Measurements from ENCODE around the gene NDUFA11.

Gene NDUFA11

DNA sequence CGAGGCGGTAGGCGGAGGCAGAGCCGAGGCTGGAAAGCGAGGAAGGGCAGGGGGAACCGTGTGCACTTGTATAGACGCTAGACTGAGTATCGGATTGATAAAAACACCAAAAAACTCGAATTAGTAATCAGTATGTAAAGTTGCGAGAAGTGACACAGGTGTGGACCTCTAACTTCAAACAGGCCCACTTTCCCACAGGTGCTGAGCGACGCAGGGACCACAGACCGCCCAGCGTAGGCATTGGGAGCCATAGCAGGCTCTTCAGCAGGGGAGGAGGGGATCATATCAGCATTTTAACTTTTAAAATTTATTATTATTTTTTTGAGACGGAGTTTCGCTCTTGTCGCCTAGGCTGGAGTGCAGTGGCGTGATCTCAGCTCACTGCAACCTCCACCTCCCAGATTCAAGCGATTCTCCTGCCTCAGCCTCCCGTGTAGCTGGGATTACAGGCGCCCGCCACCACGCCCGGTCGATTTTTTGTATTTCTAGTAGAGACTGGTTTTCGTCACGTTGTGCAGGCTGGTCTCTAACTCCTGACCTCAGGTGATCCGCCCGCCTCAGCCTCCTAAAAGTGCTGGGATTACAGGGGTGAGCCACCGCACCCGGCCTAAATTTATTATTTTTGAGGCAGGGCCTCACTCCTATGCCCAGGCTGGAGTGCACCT, 1.7 kb upstream of the NDUFA11 start:
- DNase-seq, result no peak

DNA sequence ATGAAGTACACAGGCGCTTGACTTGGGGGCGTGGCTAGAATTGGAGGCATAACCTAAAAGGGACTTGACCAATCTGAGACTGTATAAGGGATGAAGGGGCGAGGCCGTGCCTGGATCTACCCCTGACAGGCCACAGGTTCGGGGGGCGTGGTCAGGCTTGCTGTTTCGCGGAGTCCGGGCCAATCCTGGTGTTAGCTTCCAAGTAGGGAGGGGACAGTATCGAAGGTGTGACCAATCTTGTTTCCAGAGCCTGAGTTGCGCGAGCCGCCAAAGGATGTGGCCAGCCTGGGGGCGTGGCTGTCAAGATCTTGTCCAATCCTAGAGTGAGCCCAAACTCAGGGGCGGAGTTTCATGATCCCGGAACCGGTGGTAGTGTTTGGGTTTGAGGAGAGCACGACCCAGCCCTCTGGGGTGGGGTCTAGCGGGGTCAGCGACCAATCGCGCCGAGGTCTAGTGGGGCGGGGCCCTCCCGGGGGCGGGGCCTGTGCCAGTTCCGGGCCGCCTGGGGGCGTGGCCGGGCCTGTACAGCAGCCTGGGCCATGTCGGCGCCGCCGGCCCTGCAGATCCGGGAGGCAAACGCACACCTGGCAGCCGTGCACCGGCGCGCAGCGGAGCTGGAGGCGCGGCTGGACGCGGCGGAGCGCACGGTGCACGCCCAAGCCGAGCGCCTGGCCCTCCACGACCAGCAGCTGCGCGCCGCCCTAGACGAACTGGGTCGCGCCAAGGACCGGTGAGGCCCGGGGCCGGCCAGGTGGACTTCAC, 943 bp upstream of the NDUFA11 start, which contains the start of gene VMAC:
Gene VMAC, plus strand, starts transcription at position 521 of the 762 bp plus-strand sequence. Its CDS starts 19 bp downstream, at position 540.
- peak; percentile 100 for DNase-seq

DNA sequence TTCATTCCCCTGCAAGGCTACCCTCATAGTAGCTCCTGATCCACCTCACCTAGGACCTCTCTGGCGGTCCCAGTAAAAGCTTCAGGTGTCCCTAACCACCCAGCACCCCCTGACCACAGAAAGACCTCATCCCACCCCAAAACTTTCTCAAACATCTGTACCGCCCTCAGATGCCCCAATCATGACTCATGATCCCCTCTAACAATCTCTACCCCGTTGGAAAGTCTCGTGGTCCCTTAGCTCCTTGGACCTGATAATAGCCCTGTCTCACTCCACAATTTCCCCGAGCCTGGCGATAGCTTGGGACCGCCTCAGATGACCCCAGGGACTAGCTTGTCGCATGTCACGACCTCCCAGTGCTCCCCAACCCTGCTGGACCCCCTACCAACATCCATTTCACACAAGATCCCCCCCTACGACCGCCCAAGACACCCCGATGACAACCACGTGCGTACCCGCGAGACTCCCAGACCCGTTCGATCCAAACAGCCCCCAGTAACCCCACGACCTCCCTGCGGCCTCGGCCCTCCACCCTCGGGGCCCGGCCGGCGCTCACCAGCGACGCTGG, 450 bp downstream of the NDUFA11 start:
- peak; percentile 12 for DNase-seq

DNA sequence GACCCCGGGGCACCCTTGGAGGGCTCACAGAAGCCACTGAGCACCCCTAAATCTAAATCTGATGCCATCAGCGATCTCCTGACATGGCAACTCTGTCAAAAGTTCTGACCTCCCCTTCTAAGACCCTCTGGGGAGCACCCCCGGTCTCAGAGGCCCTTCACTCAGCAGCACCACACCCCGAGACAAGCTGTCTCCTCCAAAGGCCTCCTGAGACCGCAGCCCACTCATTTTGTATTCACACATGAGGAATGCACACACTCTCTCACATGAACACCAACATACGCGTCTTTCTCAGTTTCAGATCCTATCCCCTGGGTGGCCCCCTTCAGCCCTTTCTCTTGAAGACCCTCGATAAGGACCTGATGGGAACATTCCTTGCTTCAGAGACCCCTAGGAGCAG, 2.6 kb downstream of the NDUFA11 start:
- DNase-seq, result no peak

DNA sequence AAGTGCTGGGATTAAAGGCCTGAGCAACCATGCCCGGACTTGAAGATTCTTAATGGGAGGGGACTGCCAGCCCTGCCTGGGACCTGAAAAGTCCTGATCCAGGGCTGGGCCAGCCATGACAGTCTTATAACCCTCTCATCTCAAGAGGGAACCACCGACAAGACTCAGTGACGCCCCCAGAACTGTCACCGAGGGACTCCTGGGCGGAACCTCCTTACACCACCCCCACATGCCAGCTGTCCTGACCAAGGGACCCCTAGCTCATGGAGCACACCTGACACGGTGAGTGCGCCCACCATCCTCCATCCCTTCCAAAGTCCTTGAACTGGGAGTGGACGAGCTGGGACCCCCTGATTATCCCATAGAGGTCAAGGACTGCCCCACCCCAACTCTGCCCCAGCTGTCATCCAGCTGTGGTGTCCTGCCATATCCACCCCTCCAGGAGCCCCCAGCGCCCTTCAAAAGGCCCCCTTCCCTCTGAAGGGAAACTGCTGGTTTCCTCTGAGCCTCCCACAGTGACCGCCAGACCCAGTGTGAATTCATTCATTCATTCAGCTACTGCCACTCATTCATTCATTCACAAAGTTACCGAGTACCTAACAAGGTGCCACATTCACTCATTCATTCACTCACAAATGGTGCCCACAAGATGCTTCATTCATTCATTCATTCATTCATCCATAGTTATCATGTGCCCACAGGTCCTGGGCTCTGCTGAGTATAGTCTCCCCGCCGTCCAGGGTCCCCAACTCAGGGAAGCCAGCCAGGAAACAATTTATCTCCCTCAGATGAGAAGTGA, 3.7 kb downstream of the NDUFA11 start:
- DNase-seq, result no peak

DNA sequence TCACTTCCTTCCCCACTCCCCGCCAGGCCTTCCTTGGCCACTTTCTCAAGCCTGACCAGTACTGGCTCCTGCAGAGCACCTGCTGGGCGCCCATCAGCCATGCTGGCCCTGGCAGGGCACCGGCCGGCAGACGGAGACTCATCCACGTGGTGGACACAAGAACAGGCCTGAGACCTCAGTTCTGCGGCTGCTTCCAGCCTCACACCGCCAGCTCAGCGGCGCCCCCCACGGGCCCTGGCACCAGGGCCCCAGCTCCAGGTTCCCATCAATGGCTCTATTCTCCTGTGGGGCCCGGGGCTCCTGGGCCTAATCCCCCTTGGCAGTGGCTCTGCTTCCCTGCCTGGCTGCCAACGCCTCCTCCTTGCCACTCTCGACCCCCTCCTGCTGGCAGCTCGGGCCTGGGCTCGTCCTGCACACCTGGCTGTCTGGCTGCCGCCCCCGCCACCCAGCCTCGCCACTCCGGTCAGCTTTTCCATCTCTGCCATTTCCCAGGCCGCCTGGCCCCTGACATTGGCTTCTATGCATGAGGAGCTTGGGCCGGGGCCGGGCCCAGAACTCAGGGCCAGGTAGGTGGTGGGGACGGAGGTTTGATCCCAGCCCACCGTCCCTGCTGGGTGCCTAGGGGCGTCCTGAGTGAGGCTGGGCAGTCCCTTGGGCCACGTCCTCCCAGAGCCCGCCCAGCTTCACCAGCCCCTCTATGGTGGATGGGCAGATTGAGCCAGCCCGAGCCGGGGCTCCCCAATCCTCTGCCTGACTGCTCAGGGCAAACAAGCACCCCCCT, 6.2 kb downstream of the NDUFA11 start:
- DNase-seq, result no peak

DNA sequence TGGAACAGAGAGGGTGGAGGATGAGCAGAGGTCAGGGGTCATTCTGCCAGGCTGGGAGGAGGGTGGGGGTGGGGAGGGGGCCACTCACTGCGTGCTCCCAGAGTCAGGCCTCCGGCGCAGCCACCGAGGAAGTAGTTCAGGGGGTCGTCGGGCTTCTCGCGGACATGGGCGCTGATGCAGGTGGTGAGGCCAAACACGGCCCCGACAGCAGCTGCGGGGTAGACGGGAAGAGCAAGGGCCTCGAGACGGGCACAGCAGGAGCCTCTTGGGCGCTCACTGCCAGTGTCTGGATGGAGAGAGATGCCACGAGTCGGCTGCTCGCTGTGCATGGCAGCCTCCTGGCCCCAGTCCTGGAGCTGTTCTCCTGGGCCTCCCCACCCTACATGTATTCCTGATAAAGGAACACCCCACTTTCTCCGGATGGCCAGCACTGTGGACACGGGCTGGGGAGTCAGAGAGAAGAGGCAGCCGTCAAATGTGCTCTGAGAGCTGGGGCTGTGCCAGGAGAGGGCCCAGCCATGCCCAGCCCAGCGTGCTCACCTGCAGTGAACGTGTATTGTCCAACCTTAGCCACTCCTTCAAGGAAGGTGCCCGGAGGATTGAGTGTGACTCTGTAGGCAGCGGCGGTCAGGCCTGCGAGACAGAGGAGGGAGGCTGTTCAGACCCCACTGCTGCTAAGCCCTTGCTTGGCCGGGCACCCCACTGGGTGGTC, 7.1 kb downstream of the NDUFA11 start:
- no peak for DNase-seq

DNA sequence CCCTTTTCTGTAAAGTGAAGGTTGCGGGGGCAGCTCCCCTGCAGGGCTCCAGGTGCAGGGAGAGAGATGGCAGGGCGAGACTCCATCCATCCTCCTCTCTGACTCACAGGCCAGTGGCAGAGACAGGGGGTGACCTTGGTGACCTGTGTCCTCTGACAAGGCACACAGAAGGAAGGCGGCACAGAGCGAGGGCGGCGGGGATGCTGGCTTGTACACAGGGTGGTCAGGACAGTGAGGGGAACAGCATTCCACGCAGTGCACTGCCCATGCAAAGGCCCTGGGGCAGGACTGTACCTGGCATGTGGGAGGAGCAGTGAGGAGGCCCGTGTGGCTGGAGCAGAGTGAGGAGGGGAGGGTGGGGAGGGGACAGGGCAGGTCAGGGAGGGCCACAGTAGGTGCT, 7.7 kb downstream of the NDUFA11 start:
- no peak for DNase-seq

DNA sequence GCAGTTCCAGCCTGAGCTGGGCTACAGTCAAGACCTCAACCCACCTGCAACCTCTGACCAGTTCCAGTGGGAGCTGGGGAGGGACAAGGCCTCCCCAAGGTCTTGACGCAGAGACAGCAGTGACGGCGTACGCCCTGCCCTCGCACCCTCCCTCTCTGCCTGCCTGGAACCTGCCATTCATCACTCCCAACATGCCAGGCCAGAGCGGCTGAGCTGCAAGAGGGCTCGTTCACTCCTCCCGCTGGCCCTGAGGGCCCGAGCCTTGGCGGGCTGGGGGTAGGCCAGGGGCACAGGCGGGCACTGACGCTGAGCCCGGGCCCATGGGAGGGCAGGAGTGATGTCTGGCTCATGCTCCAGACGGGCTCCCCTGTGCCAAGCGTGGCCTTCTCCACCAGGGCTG, 8.2 kb downstream of the NDUFA11 start:
- no peak for DNase-seq

DNA sequence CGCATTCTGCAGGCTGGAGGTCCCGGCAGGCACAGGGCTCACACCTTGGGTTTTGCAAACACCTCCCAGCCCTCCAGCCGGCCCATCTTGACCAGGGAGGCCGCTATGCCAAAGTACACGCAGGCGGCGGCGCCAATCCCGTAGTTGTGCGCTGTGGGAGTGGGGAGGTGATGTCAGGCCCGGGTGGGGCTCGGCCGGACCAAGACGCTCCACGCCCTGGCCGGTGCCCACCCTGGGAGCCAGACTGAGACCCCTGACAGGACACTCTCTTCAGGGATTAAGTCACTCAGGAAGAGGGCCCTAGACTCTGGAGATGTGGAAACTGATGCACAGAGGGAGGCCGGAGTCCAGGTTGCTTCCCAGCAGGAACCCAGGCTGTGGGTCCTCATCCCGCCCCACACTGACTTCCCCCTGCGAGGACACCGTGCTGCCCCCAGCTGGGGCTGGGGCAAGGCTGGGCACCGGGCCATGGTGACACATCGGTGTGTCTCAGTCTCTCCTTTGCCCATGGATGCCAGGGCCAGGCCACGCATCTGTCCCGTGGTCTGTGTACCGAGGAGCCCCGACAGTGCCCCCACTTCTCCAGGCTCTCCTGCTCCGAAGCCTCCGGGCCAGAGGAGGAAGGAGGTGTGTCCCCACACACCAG, 8.8 kb downstream of the NDUFA11 start:
- no peak for DNase-seq

DNA sequence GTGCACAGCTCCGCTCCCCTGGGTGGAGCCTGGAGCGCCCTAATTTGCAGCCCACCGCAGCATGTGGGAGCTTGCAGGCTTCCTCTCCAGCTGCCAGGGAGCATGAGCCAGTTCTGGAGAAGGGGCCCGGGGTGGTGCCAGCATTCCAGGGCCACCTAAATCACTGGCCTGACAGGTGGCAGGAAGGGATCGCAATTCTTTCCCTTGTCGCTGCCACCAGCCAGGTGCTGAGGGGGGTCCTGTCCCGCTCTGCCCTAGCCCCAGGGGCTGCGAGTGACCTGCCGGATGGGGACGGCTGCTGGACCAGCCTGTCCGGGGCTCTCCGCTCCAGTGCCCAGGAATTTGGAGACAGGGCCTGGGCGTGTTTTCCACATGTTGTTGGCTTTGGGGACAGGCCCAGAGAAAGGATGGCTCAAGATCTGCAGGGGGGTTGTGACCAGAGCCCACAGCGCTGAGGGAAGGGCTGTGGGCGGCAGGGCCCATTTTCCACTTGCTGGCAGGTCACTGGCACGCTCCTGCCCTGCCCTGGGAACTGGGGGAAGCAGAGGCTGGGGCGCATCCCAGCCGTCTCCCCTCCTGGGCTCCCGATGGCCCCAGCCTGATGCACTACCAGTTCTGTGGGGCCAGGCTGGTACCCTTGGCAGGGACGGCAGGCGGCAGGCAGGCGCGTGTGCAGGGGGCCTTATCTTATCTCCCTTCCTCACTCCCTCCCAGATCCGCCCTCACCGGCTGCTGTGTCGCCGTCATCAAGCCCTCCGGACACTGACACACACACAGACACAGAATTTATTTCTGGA, 9.5 kb downstream of the NDUFA11 start:
- DNase-seq, result no peak

DNA sequence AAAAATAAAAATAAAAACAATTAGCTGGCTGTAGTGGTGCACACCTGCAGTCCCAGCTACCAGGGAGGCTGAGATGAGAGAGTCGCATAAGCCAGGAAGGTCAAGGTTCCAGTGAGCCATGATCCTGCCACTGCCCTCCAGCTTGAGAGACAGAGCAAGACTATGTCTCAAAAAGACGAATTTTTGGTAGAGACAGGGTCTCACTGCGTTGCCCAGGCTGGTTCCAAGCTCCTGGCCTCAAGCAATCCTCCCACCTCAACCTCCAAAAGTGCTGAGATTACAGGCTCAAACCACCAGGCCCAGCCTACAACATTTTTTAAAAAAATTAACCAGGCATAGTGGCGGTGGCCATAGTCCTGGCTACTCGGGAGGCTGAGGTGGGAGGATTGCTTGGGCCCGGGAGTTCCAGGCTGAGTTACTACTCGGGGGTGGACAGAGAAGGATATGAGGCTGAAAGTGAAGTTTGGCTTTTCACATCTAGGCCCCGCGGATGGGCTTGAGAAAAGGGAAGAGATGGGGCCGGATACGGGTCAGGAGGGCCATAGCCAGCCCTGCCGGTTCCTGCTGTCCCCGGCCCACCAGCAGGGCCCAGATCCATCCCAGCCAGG, 10.2 kb downstream of the NDUFA11 start:
- no peak for DNase-seq

DNA sequence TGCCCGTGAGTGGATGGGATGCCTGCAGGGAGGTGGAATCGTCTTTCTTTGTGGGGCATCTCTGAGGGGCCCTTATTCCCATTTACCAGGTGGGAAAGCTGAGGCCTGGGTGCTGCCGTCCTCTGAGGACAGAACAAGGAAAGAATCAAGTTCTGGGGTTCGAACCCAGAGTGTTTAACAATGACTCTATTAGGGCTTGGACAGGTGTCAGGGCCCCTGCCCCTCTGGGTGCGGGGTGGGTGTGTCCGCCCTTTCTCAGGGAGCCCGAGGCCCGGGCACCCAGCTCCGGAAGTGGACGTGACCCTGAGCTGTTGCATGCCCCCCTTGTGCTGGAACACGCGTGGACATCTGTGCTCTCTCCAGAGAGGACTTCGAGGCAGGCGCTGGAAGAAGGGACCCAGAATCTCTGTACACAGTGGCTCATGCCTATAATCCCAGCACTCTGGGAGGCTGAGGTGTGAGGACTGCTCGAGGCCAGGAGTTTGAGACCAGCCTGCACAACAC, 10.8 kb downstream of the NDUFA11 start:
- no peak for DNase-seq

DNA sequence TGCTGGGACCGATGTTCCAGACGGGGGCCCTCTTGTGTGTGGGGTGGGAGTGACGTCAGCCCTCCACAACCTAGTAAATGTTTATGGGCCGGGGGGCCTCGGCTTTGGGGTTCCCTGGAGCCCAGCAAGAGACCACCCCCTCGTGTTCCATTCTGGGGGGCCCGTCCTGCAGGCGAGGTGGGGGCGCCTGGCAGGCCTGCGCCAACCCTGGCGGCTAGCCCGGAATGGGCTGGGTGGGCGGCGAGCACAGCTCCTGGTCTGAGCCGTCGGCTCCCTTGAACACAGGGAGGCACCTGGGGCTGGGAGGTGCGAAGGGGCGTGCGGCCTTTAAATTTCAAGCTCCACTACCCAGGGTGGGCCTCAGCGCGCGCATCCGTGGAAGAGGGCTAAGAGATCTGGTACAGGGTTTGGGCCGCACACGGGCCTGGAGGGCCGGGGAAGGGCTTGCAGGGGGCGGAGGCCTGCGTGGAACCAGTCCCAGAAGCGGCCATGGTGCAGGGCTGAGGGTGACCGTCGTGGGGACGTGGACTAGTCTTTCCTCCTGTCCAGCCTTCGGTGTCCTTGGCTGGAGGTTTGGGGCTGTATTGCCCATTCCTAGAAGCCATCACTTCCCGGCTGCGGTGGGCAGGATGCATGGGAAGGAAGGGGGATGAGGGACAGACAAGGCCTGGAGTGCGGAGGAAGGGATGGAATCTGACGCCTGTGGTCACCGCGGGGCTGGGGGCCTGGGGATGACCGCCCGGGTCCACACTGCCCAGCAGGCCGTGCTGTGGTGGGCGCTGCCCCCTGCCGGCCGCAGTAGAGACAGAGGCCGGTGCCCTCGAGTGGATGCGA, 11.4 kb downstream of the NDUFA11 start:
- no peak for DNase-seq

DNA sequence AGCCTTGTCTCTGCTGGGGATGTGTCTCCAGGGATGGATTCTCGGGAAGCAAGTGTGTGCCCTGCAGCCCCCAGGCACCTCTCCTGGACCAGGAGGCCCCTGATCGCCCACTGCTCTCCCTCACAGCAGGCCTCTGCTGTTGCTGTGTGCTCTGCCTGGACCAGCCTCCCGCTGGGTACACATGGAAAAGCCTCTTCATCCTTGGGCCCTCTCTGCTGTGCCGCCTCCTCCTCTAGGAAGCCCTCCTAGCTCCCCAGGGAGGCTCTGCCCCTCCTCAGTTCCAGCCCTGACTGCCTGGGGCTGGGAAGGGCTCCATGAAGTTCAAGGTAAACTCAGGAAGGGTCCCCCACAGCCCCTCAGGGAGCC, 12.0 kb downstream of the NDUFA11 start:
- DNase-seq, result no peak

DNA sequence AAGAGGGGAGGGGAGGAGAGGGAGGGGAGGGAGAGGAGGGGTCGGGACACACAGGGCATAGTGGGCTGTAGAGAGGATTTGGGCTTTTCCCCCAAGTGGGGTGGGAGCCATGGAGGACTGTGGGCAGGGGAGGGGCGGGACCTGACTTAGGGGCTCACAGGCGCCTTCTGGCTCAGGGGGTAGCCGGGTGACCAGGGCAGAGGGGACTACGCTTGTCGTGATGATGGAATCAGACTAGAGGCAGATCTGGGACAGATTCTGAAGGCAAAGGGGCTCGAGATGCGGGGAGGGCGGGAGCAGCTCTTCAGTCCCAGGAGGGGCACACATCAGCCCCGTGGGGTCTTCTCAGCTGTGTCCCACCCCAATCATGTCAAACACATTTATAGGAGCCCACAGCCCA, 13.5 kb downstream of the NDUFA11 start:
- DNase-seq, result no peak

DNA sequence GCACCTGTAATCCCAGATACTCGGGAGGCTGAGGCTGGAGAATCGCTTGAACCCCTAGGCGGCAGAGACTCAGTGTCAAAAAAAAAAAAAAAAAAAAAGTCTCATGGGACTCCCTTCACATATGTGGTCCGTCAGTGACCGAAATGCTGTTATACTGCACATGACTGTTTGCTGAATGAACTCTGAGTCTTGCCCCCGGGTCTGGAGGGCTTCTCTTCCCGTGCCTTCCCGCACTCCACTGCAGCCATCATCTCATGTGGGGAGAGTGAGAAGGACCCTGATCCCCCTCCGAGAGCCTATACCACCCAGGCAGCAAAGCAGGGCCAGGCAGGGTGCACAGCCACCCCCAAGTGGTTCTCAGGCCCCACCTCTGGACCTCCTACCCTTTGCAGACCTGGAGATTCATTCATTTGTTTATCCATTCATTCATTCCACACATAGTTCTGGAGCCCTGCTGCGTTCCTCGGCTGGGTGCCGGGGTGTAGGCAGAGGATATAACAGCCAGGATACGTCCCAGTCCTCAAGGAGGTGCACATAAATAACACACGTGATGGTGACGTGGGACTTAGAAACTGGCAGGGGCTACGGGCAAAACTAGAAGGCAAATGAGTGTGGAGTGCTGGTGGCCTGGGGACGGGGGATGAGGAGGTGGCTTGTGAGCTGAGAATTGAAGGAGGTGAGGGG, 14.2 kb downstream of the NDUFA11 start:
- no peak for DNase-seq

Measured in NCI-H226 (cell line).